ENCODE results near the gene TNRC6C. TPM values are rescaled to one million over a fixed set of nuclear protein-coding genes. Genes with fewer than 3 reads are reported as not detected.
"Not testable (repeated sequence)": the region's sequence is repeated elsewhere in the genome, so short reads cannot be mapped to it uniquely, and the experiment has no call there.

Gene TNRC6C
- total RNA-seq, 1 experiment from 2014 or later: 16.4 TPM

GRCh38 chr17:78112518-78113471 is 154.3 kb downstream of the TNRC6C start:
- H3K27me3 Mint-ChIP-seq (ENCODE audit: insufficient read depth, unreplicated experiment): peaks cover 11% of the 10 kb centered on the region
- CTCF ChIA-PET: interaction anchor here (0.6 to 2.5 kb wide), 14 partner anchors 10 to 515 kb away, joined by 3 to 20 read pairs (median 4); partner anchors contain the start of genes SYNGR2 and TMC6
- BruUV-seq (replicated peaks): no TSS peak
- peak; percentile 65 for DNase-seq (ENCODE audit: unreplicated experiment)
- POLR2A ChIA-PET: interaction anchor here (1.6 kb wide), 1 partner anchor 64 kb away, joined by 5 read pairs; no protein-coding TSS in a partner anchor
- peaks cover 5% of the 10 kb centered on the region for H3K4me1 Mint-ChIP-seq (ENCODE audit: insufficient read depth, unreplicated experiment)
- intact Hi-C loops (cut with micrococcal nuclease): loop anchor here (1.0 kb wide), 2 partner anchors 64 to 139 kb away; no protein-coding TSS in a partner anchor
- peak; percentile 99 for TF ChIP-seq CTCF (IDR thresholded peaks at IDR 0.05; ENCODE audit: unreplicated experiment)
- H3K4me3 Mint-ChIP-seq (ENCODE audit: unreplicated experiment): no peak overlapping the region
- no peaks in the 10 kb centered on the region for H3K36me3 Mint-ChIP-seq (ENCODE audit: insufficient read depth, unreplicated experiment)
- no peak overlapping the region for H3K27ac Mint-ChIP-seq (ENCODE audit: low read depth, unreplicated experiment)
- no peaks in the 10 kb centered on the region for H3K9me3 Mint-ChIP-seq (ENCODE audit: unreplicated experiment)

- BruUV-seq (replicated peaks): no TSS peak
- H3K4me1 Mint-ChIP-seq (ENCODE audit: insufficient read depth, unreplicated experiment): peaks cover 5% of the 10 kb centered on the region
- H3K27me3 Mint-ChIP-seq (ENCODE audit: insufficient read depth, unreplicated experiment): peaks cover 11% of the 10 kb centered on the region
- DNase-seq (ENCODE audit: unreplicated experiment): no peak
- TF ChIP-seq CTCF (IDR thresholded peaks at IDR 0.05; ENCODE audit: unreplicated experiment): no peak
- H3K27ac Mint-ChIP-seq (ENCODE audit: low read depth, unreplicated experiment): no peak overlapping the region
- intact Hi-C loops (cut with micrococcal nuclease): no loop called here
- no peaks in the 10 kb centered on the region for H3K9me3 Mint-ChIP-seq (ENCODE audit: unreplicated experiment)
- no peak overlapping the region for H3K4me3 Mint-ChIP-seq (ENCODE audit: unreplicated experiment)
- ChIA-PET POLR2A (interaction anchor here (1.0 kb wide), 1 partner anchor 28 kb away, joined by 3 read pairs; no protein-coding TSS in a partner anchor), CTCF (interaction anchor here (0.7 to 2.5 kb wide), 11 partner anchors 14 to 1456 kb away, joined by 3 to 20 read pairs (median 4); partner anchors contain the start of gene TMC6)
- no peaks in the 10 kb centered on the region for H3K36me3 Mint-ChIP-seq (ENCODE audit: insufficient read depth, unreplicated experiment)
These were observed 155.6 kb downstream of the TNRC6C start for GRCh38 chr17:78113804-78114785.

GRCh38 chr17:78114831-78115723 is 156.6 kb downstream of the TNRC6C start:
- no peaks in the 10 kb centered on the region for H3K36me3 Mint-ChIP-seq (ENCODE audit: insufficient read depth, unreplicated experiment)
- POLR2A ChIA-PET: interaction anchor here (0.7 to 1.0 kb wide), 2 partner anchors 27 to 227 kb away, joined by 3 read pairs; no protein-coding TSS in a partner anchor
- peaks cover 5% of the 10 kb centered on the region for H3K4me1 Mint-ChIP-seq (ENCODE audit: insufficient read depth, unreplicated experiment)
- peaks cover 11% of the 10 kb centered on the region for H3K27me3 Mint-ChIP-seq (ENCODE audit: insufficient read depth, unreplicated experiment)
- intact Hi-C loops (cut with micrococcal nuclease): no loop called here
- BruUV-seq (replicated peaks): no TSS peak
- H3K4me3 Mint-ChIP-seq (ENCODE audit: unreplicated experiment): no peak overlapping the region
- H3K9me3 Mint-ChIP-seq (ENCODE audit: unreplicated experiment): no peaks in the 10 kb centered on the region
- DNase-seq (ENCODE audit: unreplicated experiment): no peak
- H3K27ac Mint-ChIP-seq (ENCODE audit: low read depth, unreplicated experiment): no peak overlapping the region
- CTCF ChIA-PET: interaction anchor here (1.0 to 2.3 kb wide), 6 partner anchors 13 to 136 kb away, joined by 3 to 20 read pairs (median 6); partner anchors contain the start of gene TMC6
- no peak for TF ChIP-seq CTCF (IDR thresholded peaks at IDR 0.05; ENCODE audit: unreplicated experiment)

- BruUV-seq (replicated peaks); H3K36me3 Mint-ChIP-seq (ENCODE audit: insufficient read depth, unreplicated experiment); DNase-seq (ENCODE audit: unreplicated experiment); intact Hi-C loops (cut with micrococcal nuclease); H3K9me3 Mint-ChIP-seq (ENCODE audit: unreplicated experiment); H3K4me3 Mint-ChIP-seq (ENCODE audit: unreplicated experiment); H3K27ac Mint-ChIP-seq (ENCODE audit: low read depth, unreplicated experiment); H3K4me1 Mint-ChIP-seq (ENCODE audit: insufficient read depth, unreplicated experiment): not testable (repeated sequence)
- CTCF ChIA-PET: interaction anchor here (0.6 to 2.0 kb wide), 7 partner anchors 12 to 1191 kb away, joined by 3 to 9 read pairs (median 4); partner anchors contain the start of gene TMC6
- H3K27me3 Mint-ChIP-seq (ENCODE audit: insufficient read depth, unreplicated experiment): peaks cover 11% of the 10 kb centered on the region
- POLR2A ChIA-PET: interaction anchor here (0.6 kb wide), 1 partner anchor 134 kb away, joined by 3 read pairs; no protein-coding TSS in a partner anchor
These were observed 157.3 kb downstream of the TNRC6C start for GRCh38 chr17:78115803-78116202.
